ENCODE measurements around the gene GALNT14.

DNA sequence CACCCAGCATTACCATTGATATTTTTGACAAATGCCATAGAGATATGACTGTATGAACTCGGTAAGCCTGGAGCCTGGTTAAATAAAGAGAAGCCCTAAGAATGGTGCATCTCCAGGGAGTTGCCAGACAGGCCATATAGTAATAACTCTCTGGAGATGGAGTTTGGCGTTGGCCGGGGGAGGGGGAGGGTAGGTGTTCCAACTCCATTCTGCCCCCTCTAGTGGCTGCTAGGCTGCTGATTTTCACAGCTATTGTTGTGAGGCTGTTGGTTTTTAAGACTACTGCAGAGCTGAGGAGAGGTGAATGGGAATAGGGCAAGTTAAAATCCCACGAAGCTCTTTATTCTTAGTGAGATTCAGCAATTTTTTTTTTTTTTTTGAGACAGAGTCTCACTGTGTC is 99.9 kb downstream of the GALNT14 start:
- TF ChIP-seq, protein P1, sequence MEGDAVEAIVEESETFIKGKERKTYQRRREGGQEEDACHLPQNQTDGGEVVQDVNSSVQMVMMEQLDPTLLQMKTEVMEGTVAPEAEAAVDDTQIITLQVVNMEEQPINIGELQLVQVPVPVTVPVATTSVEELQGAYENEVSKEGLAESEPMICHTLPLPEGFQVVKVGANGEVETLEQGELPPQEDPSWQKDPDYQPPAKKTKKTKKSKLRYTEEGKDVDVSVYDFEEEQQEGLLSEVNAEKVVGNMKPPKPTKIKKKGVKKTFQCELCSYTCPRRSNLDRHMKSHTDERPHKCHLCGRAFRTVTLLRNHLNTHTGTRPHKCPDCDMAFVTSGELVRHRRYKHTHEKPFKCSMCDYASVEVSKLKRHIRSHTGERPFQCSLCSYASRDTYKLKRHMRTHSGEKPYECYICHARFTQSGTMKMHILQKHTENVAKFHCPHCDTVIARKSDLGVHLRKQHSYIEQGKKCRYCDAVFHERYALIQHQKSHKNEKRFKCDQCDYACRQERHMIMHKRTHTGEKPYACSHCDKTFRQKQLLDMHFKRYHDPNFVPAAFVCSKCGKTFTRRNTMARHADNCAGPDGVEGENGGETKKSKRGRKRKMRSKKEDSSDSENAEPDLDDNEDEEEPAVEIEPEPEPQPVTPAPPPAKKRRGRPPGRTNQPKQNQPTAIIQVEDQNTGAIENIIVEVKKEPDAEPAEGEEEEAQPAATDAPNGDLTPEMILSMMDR (CRISPR knock-in tag; IDR thresholded peaks at IDR 0.05) = no peak
- TF ChIP-seq ZNF124 (CRISPR knock-in tag; IDR thresholded peaks at IDR 0.05) (no peak), ZNF780A (CRISPR knock-in tag; IDR thresholded peaks at IDR 0.05) (no peak), SUZ12 (IDR thresholded peaks at IDR 0.05; ENCODE audit: low read depth, low read length) (no peak), ZFP90 (CRISPR knock-in tag; IDR thresholded peaks at IDR 0.05; ENCODE audit: borderline replicate concordance) (no peak)
